ENCODE measurements around the gene MAML2.
"Not testable (repeated sequence)": the region's sequence is repeated elsewhere in the genome, so short reads cannot be mapped to it uniquely, and the experiment has no call there.

MAML2 gene

DNA sequence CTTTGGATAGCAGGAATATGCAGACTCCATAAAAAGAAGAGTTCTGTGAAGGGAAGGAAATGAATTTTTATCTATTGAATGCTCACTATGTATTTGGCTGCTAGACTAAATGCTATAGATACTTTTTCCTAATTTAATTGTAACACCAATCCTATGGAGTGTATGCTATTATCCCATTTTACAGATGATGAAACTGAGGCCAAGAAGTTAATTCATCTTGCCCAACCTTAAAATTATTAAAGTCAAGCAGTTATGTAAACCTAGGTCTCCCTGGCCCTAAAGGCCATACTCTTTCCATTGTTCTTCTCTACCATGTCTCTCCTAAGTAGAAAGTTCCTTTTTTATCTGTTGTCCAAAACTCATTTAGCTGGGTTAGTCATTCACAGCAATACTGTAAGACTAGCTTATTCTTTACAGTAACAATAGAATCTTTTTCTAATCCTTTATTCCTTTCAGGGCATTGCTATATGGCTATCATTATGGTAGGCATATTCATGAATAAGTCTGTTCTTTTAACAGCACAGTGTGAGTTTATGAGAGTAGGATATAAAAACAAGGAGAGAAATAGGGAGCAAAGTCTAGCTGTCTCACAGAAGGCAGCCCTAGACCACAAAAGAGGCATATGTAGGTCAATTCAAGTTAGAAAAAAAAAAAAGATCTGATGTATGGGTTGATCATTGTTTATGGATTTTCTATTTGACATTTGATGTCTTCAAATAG is 50.5 kb downstream of the MAML2 start:
- DNase-seq (ENCODE audit: low spot score): no peak

DNA sequence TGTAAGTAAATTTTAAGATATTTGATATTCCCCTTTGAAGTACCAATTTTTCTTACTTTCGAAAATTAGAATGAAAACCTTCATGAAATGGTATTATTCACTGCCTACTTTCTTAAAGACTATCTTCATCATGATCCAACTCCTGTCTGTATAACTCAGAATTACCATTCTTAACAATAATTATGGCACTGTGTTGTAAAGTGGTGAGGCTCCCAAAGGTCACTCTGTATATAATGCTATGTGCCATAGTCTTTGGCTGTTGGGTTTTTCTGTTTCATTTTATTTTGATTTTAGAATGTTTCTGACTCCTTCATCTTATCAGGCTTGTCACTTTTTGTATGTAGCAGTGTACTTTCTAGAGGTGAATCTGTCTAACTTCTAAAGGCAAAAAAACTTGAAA is 52.4 kb downstream of the MAML2 start:
- DNase-seq (ENCODE audit: low spot score): no peak

DNA sequence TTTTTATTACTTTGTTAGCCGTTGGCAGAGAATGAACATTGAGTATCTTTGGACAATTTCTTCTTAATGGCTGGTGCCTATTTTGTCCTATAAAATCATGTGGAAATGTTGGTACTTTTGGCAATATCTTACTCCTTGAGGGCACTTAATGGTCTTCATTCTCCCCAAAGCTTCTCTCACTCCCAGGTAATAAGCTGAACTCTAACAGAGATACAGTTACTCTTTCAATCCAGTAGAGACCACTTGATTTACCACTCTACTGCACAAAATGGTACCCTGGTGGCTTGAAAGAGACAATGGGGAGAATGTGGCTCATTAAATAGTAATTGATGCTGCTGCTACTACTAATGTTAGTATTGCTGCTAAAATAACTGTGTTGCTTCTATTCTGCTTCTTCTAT is 53.0 kb downstream of the MAML2 start:
- no peak for DNase-seq (ENCODE audit: low spot score)

DNA sequence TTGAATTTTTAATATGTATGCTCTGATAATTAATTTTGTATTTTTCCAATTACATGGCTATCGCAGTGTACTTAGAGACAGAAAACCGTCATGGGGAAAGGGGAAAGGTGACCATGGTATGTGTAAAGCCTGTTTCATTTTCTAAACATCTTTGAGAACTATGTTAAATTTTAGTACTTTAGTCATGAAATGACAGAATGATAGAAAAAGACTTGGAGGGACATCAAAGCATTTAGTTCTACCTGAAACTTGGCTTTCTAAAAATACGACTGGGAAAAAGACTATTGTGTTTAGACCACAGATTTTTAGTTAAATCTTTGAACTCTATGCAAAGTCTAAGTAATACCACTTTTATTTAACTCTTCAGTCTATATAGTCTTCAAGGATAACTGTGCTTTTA is 54.1 kb downstream of the MAML2 start:
- DNase-seq (ENCODE audit: low spot score): no peak

DNA sequence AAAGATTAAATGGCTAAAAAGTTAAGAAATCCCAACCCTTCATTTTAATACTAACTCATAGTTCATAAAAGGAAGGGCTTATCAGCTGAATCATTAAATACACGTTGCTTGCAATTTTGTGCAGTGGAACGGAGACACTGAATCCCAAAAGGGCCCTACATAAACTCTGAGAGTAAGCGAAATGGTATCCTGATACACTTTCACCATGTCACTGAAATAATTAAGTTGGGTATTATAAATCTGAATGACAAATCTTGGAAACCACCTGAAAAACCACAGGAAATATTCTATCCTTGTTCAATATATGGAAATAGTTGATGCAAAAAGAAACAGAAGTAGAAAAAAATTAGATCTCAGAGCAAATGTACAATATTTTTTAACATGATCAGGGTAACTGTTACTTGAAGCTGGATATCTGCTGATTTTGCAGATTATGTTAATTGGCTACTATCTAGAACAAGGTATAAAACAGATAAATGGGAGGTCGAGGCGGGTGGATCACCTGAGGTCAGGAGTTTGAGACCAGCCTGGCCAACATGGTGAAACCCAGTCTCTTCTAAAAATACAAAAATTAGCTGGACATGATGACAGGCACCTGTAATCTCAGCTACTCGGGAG is 55.1 kb downstream of the MAML2 start:
- DNase-seq (ENCODE audit: low spot score): no peak

DNA sequence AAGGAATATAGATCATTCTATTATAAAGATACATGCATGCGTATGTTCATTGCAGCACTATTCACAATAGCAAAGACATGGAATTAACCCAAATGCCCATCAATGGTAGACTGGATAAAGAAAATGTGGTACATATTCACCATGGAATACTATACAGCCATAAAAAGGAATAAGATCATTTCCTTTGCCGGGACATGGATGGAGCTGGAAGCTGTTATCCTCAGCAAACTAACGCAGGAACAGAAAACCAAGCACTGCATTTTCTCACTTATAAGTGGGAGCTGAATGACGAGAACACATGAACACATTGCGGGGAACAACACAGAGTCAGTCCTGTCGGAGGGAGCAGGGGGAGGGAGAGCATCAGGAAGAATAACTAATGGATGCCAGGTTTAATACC is 57.0 kb downstream of the MAML2 start:
- not testable (repeated sequence) for DNase-seq (ENCODE audit: low spot score)

DNA sequence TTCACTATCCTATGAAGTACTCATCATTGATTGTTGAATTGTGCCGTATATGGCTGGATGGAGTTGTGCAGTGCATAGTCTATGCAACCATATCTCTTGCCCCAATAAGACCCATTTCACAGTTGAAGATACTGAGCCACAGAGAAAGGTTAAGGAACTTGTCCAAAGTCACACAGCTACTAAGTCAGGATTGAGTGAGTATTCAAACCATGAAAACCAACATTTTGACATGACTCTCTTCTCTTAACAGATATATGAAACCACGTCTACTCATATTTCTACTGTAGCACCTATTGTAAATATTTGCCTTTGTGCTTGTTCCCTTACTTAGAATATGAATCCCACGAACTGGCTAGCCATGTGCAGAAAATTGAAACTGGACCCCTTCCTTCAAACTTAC is 58.1 kb downstream of the MAML2 start:
- DNase-seq (ENCODE audit: low spot score): no peak

DNA sequence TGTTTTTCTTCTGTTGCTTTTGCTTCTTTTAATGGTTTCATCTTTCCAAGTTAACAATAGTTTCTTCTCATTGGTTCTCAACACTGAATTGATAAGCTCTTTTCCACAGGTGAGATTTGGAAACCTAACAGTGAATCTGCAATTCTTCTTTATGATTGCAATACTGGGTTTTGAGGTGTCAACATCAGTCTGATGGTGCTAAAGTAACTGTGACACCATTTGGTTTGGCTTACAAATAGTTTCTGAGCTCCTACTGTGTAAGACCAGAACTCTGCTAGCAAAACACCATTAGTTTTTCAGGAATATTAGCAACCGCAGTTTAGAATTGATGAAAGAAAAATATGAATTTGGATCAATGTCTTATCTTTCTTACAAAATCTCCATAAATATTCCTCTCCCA is 58.6 kb downstream of the MAML2 start:
- no peak for DNase-seq (ENCODE audit: low spot score)

DNA sequence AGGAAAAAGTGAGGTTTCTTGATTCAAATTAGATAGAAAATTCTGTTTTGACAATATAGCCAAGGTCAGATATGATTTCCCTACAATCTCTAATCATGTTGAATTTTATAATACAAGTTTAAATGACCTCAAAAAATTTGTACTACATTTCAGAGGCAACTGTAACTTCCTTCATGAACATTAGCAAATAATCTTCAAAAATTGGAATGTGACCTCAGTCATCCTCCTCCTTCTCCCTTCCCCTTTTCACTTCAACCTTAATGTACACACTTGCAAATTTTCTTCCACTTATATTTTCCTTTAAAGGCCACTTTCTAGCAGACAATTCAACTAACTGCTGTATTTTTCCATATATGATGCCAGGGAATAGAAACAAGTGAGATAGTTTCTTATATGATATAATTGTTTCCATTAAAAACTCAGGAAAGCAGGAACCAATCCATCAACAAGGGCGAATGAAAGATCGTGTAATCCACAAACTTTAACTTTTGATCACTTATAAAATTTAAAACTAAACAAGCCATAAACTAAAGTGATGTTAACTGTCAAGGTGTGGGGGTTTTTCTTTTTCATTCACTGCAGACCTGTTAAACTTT is 60.3 kb downstream of the MAML2 start:
- DNase-seq (ENCODE audit: low spot score): no peak

DNA sequence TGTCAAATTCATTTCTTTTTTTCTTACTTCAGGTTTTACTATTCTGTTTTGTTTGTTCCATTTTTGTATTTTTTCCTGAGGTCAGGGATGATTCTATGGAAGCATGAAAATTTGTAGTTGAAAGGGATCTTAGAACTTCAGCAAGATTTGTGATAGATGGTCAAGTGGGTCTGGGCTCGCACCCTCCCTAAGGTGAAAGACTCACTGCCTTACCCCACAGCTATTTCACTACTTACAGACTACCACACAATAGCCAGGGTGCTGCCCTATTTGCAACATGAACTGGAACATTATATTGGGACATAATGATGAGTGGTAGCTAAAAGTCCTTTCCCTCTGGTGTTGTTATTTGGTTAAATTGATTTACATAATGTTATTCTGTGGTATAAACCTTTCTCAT is 62.6 kb downstream of the MAML2 start:
- DNase-seq (ENCODE audit: low spot score): no peak

DNA sequence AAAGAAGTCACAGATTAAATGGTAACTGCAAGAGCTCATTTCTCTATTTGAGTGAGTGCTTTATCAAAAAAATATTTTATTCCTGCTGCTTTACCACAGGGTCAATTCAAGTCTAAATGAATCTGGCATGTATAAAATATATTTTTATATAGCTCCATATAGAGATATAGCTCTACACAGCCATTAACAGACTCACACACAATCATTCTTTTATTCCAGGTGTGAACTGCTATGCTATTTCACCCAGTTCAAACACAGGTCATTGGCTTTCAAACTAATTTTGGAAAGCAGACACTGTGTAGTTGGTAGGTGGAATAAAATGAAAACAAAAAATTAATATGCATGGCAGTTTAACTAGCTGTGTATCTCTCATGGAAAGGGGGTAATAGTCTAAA is 63.1 kb downstream of the MAML2 start:
- DNase-seq (ENCODE audit: low spot score): no peak

DNA sequence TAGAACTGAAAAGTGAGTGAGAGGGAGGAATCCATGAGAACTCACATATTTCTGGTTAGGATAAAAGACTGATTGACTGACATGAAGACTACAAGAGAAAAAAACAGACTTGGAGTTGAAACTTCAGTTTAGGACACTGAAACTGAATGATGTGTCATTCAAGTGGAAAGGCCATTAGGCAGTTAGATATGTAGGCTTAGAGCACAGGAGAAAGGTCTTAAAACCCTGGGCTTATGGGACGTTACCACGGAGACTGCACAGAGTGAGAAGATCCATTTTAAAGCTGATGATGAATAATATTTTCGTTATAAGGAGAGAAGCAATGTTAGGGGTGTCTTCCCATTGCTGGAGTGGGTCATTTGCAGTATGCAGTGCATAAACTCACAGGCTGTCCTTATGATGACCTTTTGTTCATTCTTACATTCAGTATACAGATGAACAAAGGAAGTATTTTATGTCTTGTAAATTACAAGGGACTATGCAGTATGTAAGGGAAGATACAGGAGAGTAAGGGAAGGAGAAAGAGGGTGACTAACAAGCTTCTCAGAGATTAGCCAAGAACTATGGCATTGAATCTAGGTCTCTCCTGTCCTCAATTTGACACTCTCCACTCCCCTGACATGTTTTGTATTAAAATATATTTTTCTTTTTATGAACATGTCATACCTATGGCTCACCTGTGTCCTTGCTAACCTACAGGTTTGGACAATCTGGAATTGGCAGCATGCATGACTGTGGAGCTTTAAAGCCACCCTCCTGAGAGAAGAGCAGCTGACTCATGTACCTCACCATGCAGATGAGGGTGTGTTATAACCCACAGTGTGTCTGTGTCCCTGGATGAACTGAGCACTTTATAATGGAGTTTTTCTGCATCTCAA is 63.7 kb downstream of the MAML2 start:
- DNase-seq (ENCODE audit: low spot score): no peak

DNA sequence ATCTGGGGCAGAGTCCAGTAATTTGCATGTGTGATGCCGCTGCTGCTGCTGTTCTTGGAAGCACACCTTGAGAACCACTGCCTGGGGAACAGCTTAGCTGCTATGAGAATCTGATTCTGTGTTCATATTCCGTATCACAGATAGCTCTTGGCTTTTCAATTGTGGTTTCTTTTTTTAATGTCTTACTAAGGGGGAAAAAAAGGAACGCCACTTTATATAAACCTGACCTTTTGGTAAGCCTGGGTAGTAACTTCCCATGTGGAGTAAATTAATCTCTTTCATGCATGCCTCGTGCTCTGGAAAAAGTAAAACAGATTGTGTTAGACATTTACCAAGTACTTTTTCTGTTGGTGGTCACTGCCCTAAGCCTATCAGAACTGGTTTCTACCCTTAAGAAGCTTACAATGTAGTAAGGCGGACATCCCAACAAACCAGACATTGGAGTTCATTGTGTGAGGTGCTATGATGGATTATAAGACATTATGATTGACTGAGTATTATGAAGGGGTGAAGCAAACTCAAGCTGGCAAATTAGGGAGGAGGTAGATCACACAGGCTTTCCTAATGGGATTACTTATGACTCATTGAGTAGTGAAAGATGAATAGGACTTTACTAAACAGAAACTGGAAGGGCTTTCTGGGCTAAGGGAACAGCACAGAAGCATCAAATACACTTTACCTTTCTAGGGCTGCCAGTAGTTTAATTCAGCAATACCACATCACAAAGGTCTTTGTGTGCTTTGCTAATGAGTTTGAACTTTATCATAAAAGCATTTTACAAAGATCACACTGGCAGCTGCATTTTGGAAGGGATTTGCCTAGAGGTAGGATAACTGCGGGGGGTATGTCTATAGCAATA is 64.7 kb downstream of the MAML2 start:
- no peak for DNase-seq (ENCODE audit: low spot score)

DNA sequence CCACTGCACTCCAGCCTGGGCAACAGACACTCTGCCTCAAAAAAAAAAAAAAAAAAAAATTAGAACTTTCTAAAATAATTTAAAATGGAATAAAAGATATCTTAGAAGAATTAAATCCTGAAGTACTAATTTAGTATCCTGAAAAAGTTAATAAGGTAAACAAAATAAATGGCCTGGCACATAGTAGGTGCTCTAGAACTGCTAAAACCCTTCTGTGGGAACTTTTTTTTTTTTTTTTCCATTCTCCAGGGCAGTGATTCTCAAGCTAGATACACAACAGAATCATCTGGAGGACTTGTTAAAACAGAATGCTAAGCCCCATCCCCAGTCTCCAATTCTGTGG is 65.3 kb downstream of the MAML2 start:
- DNase-seq (ENCODE audit: low spot score): no peak

DNA sequence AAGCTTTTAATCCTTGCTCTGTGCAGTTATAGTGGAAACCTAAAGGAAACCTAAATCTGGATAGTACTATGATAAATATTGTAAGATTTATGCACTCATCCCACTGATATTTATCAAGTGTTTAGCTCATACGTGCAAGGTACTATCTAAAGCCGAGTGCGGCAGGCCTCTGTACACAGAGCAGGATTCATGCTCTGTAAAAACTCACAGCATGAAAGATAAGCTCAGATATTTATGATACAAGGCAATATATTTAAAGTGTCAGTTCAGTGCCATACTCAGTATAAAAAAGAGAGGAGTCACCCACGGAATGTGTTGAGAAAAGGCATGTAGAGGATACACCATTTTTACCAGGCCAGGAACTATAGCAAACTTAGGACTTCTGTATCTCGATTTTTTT is 66.2 kb downstream of the MAML2 start:
- no peak for DNase-seq (ENCODE audit: low spot score)

DNA sequence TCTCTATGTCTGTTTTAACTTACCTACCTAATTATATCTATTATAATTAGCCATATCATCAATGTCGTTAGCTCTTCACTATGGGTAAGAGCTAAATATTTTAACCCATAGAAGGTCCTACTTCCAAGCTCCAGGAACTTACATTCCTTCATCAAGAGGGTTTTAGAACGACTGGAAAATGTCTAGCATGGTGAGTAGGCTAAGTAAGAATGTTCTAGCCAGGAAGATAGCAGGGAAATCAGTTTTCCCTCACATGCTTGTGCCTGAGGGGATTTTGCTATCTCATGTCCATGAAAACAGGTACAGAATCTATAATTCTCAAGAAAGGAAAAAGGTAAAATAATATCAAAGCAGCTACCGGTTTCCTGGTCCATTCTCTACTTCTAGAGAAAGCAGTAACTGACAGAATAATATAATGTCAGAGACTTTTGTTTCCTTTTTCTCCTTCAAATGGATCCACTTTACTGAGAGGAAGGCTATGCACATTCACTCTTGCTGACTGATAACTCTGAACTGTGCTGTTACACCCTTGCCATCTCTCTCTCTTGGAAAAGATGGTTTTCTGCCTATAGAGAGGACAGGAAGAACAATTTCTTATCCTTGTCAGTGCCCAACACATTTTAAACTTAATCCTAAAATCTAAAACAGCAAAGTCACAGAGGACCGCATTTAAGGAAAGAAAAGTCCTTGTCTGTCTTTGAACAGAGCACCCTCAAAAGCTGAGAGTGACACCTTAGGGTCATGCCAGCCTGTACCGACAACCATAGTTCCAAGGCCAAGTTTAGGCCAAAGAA is 67.0 kb downstream of the MAML2 start:
- no peak for DNase-seq (ENCODE audit: low spot score)

DNA sequence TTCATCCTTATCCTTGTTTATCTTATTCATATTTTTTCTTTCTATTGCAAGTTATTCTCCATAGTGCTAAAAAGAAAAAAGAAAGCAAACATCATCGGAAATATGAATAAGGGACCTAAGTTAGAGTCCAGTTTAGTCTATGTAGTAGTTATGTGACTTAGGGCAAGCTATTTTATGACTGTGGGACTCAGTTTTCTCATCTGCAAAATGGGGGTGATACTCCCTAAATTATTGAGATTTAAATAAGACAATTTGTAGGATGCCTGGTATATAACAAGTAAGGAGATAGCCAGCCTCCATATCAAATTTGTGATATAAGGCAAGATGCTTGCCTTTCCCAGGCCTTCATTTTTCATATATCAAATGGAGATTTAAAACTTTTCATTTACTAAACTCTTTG is 69.5 kb downstream of the MAML2 start:
- DNase-seq (ENCODE audit: low spot score): no peak

DNA sequence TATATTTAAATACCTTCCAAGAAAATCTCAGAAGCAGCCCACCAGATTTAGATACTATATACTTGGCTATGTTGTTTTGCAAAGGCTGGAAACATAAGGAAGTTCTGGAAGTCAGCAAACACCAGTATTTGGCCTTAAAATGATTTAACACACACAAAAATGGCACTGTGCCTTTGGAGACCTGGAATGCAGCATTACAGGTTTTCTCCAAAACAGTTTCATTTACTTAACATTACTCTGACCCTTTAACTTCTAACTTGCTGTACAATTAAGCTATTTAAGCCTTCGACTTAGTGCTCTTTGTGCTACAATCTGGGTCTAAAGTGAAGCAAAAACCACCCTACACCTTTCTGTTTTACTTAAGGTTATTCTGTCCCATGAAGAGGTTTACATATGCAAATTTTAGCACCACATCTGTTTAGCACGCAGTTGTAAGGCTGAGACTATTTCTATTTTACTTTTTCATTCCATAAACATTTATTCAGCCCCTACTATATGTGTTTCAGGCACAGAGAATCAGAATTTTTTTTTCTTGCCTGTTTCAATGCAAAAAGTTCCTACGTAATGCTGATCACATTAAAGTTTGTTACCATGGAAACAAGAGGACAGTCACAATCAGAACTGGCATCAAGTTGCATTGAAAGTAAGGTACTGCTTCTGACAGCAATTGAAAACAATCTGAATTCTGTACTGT is 70.3 kb downstream of the MAML2 start:
- no peak for DNase-seq (ENCODE audit: low spot score)

DNA sequence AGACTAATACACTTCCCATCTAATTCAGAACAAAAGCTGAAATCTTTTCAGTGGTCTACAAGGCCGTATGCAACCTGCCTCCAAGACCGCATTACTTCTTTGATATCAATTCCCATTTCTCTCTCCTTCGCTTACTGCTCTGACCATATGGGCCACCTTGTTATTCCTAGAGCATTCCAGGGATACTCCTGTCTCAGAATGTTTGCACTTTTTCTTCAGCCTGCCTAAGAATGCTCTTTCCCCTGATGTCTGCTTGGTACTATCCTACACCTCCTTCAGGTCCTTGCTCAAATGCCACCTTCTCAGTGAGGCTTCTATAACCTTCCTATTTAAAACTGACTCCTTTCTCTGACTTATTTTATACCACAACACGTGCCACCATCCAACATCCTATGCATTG is 71.2 kb downstream of the MAML2 start:
- no peak for DNase-seq (ENCODE audit: low spot score)

DNA sequence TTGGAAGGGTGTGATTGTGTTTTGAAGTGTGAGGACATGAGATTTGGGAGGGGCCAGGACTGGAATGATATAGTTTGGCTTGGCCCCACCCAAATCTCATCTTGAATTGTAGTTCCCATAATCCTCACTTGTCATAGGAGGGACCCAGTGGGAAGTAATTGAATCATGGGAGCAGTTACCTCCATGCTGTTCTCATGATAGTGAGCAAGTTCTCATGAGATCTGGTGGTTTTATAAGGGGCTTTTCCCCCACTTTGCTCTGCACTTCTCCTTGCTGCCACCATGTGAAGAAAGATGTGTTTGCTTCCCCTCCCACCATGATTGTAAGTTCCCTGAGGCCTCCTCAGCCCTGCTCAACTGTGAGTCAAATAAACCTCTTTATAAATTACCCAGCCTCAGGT is 71.6 kb downstream of the MAML2 start:
- not testable (repeated sequence) for DNase-seq (ENCODE audit: low spot score)
